ENCODE data around the gene GLMN. TPM values are rescaled to one million over a fixed set of nuclear protein-coding genes. Genes with fewer than 3 reads are reported as not detected.

The GLMN gene
- total RNA-seq, 1 donor from 2014 or later: 14.9 TPM

GRCh38 chr1:92340154-92340553 lies 41.4 kb upstream of the GLMN start:
- H3K27me3 Mint-ChIP-seq (ENCODE audit: unreplicated experiment): peaks cover 4% of the 10 kb centered on the region
- no peak overlapping the region for H3K27ac Mint-ChIP-seq (ENCODE audit: unreplicated experiment)
- no peaks in the 10 kb centered on the region for H3K4me1 Mint-ChIP-seq (ENCODE audit: unreplicated experiment)
- no peaks in the 10 kb centered on the region for H3K9me3 Mint-ChIP-seq (ENCODE audit: unreplicated experiment)
- H3K36me3 Mint-ChIP-seq (ENCODE audit: low read depth, unreplicated experiment): peaks cover 13% of the 10 kb centered on the region
- no peak for DNase-seq (ENCODE audit: low spot score)
- no peak for TF ChIP-seq CTCF (IDR thresholded peaks at IDR 0.05; ENCODE audit: unreplicated experiment)
- H3K4me3 Mint-ChIP-seq (ENCODE audit: unreplicated experiment): no peak overlapping the region

DNA sequence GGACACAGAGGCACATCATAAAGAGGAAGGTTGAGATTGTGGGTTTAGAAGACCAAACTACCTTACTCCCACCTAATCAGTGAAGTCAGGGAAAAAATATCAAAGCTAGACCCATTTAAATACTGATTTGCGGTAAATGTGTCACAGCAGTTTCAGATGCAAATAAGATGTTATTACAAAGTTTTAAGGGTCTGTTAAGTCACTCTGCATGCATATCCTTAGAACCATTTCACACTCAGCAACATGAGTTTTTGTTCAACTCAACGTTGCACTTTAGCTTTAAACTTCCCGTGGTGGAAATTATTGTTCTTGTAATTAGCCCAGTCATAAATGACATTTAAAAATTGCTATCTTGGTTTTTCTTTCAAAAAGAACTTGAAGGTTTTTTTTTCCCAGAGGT lies 34.9 kb upstream of the GLMN start:
- no peak overlapping the region for H3K27ac Mint-ChIP-seq (ENCODE audit: unreplicated experiment)
- H3K36me3 Mint-ChIP-seq (ENCODE audit: low read depth, unreplicated experiment): peaks cover 8% of the 10 kb centered on the region
- H3K4me3 Mint-ChIP-seq (ENCODE audit: unreplicated experiment): no peak overlapping the region
- no peak for TF ChIP-seq CTCF (IDR thresholded peaks at IDR 0.05; ENCODE audit: unreplicated experiment)
- no peak for DNase-seq (ENCODE audit: low spot score)
- no peaks in the 10 kb centered on the region for H3K27me3 Mint-ChIP-seq (ENCODE audit: unreplicated experiment)
- H3K9me3 Mint-ChIP-seq (ENCODE audit: unreplicated experiment): no peaks in the 10 kb centered on the region
- no peaks in the 10 kb centered on the region for H3K4me1 Mint-ChIP-seq (ENCODE audit: unreplicated experiment)

GRCh38 chr1:92329347-92330129 lies 30.8 kb upstream of the GLMN start:
- Mint-ChIP-seq H3K36me3 (ENCODE audit: low read depth, unreplicated experiment) (peaks cover 42% of the 10 kb centered on the region), H3K4me3 (ENCODE audit: unreplicated experiment) (no peak overlapping the region), H3K4me1 (ENCODE audit: unreplicated experiment) (no peaks in the 10 kb centered on the region), H3K27me3 (ENCODE audit: unreplicated experiment) (no peaks in the 10 kb centered on the region), H3K27ac (ENCODE audit: unreplicated experiment) (no peak overlapping the region), H3K9me3 (ENCODE audit: unreplicated experiment) (no peaks in the 10 kb centered on the region)
- TF ChIP-seq CTCF (IDR thresholded peaks at IDR 0.05; ENCODE audit: unreplicated experiment): no peak
- DNase-seq (ENCODE audit: low spot score): no peak

GRCh38 chr1:92327794-92328193 lies 29.0 kb upstream of the GLMN start:
- TF ChIP-seq CTCF (IDR thresholded peaks at IDR 0.05; ENCODE audit: unreplicated experiment): no peak
- DNase-seq (ENCODE audit: low spot score): no peak
- H3K27me3 Mint-ChIP-seq (ENCODE audit: unreplicated experiment): no peaks in the 10 kb centered on the region
- peaks cover 55% of the 10 kb centered on the region for H3K36me3 Mint-ChIP-seq (ENCODE audit: low read depth, unreplicated experiment)
- H3K9me3 Mint-ChIP-seq (ENCODE audit: unreplicated experiment): no peaks in the 10 kb centered on the region
- H3K4me1 Mint-ChIP-seq (ENCODE audit: unreplicated experiment): no peaks in the 10 kb centered on the region
- peak overlapping the region; percentile 2 for H3K4me3 Mint-ChIP-seq (ENCODE audit: unreplicated experiment)
- no peak overlapping the region for H3K27ac Mint-ChIP-seq (ENCODE audit: unreplicated experiment)

GRCh38 chr1:92326681-92327080 lies 27.9 kb upstream of the GLMN start:
- H3K27me3 Mint-ChIP-seq (ENCODE audit: unreplicated experiment): no peaks in the 10 kb centered on the region
- no peak for TF ChIP-seq CTCF (IDR thresholded peaks at IDR 0.05; ENCODE audit: unreplicated experiment)
- H3K27ac Mint-ChIP-seq (ENCODE audit: unreplicated experiment): no peak overlapping the region
- H3K4me1 Mint-ChIP-seq (ENCODE audit: unreplicated experiment): no peaks in the 10 kb centered on the region
- peaks cover 55% of the 10 kb centered on the region for H3K36me3 Mint-ChIP-seq (ENCODE audit: low read depth, unreplicated experiment)
- DNase-seq (ENCODE audit: low spot score): no peak
- H3K9me3 Mint-ChIP-seq (ENCODE audit: unreplicated experiment): no peaks in the 10 kb centered on the region
- H3K4me3 Mint-ChIP-seq (ENCODE audit: unreplicated experiment): no peak overlapping the region

Data from endothelial cell (in vitro differentiated cells).